Transverse colon (tissue), 4 donors: ENCODE data around the gene KRT85. TPM values are rescaled to one million over a fixed set of nuclear protein-coding genes. Genes with fewer than 3 reads are reported as not detected.

Experiments used
- DNase-seq: peaks from one replicate; pipeline ENCODE4 v3.0.0-alpha.2; 2019
- H3K27ac ChIP-seq, 4 donors: fragments of 200-600 bp; sonication (generic); 2 replicates each; pipeline ENCODE4 v1.5.1; 2016 to 2018; ENCODE audit warnings: inconsistent platforms in 4 of 4
- H3K27me3 ChIP-seq: fragments of 200-600 bp; sonication (generic); 2 replicates; pipeline ENCODE4 v1.5.1; 2017; ENCODE audit warnings: inconsistent platforms
- H3K36me3 ChIP-seq, 4 donors: fragments of 200-600 bp; sonication (generic); 2 replicates each; pipeline ENCODE4 v1.5.1; 2017 to 2019; ENCODE audit warnings: inconsistent platforms in 4 of 4
- H3K4me1 ChIP-seq, 4 donors: fragments of 200-600 bp; sonication (generic); 2 replicates each; pipeline ENCODE4 v1.5.1; 2017 to 2020; ENCODE audit warnings: inconsistent platforms in 4 of 4
- H3K4me3 ChIP-seq, 4 donors: fragments of 200-600 bp; sonication (generic); 1 replicate in 1 of 4; 2 replicates in 3 of 4; pipeline versions ENCODE4 v1.5.1 to v1.6.1; 2017 to 2019; ENCODE audit warnings: inconsistent platforms in 4 of 4
- H3K9me3 ChIP-seq, 2 donors: fragments of 200-600 bp; sonication (generic); 2 replicates each; pipeline ENCODE4 v1.5.1; 2017 to 2019; ENCODE audit warnings: inconsistent platforms in 2 of 2
- CTCF ChIP-seq, 5 experiments: fragments of 200-600 bp in 3 of 5; fragments of 450-650 bp in 2 of 5; sonication (generic) in 3 of 5; IDR thresholded peaks; 1 replicate in 2 of 5; 2 replicates in 3 of 5; pipeline ENCODE4 v1.5.1; 2016 to 2017; ENCODE audit warnings: antibody characterized with exemption in 5 of 5, inconsistent platforms in 3 of 5, mild to moderate bottlenecking in 2 of 5, moderate library complexity in 1 of 5
- EP300 ChIP-seq: sonication (generic); formaldehyde crosslinking; IDR thresholded peaks from one replicate; pipeline ENCODE4 v1.6.1; 2017; ENCODE audit warnings: antibody characterized with exemption, low read depth
- POLR2A ChIP-seq: fragments of 450-650 bp; IDR thresholded peaks from one replicate; pipeline ENCODE4 v1.6.1; 2016; ENCODE audit warnings: antibody characterized with exemption, mild to moderate bottlenecking, moderate library complexity
- POLR2AphosphoS5 ChIP-seq, 3 donors: sonication (generic); formaldehyde crosslinking; IDR thresholded peaks; one replicate each; pipeline ENCODE4 v1.6.1; 2016; ENCODE audit warnings: antibody characterized with exemption in 3 of 3
- WGBS, 2 donors: methylation state at CpG; one replicate each; pipeline ENCODE4 v1.1.5; 2018; ENCODE audit warnings: low coverage in 1 of 2; 5-methylcytosine and 5-hydroxymethylcytosine counted together
- in situ Hi-C, 4 donors: fragments of 200-750 bp; cut with MboI; loops; one replicate each; pipeline versions ENCODE4 v1.15.0 to v1.15.1; 2017; ENCODE audit warnings: low sequenced_read_pairs in 3 of 4, low pct_ligation_motif_present in 1 of 4, low pct_unique_long_range_greater_than_20kb in 1 of 4
- intact Hi-C: fragments of 100-400 bp; cut with DNase I; formaldehyde crosslinking; loops from one replicate; pipeline ENCODE4 v1.15.1; 2023; ENCODE audit warnings: low total_unique reads
- total RNA-seq, 4 donors: library from RNA; depleted of rRNA; stranded (reverse); fragments of >200 nt; gene quantifications; one replicate each; pipeline ENCODE4 v1.1.0, GENCODE V29; 2016

Gene KRT85
- total RNA-seq, 4 donors from 2014 or later: not detected

- DNase-seq: no peak
- TF ChIP-seq CTCF (IDR thresholded peaks at IDR 0.05) (no peak), POLR2A (no peak), EP300 (no peak), POLR2AphosphoS5 (IDR thresholded peaks at IDR 0.05) (no peak)
- H3K9me3 ChIP-seq: no peaks in the 10 kb centered on the region
- H3K4me1 ChIP-seq: peaks cover 0 to 1% (median under 1%) of the 10 kb centered on the region in 4 donors
- in situ Hi-C loops (no loop called here), intact Hi-C loops (no loop called here)
- H3K27me3 ChIP-seq: peaks cover 32% of the 10 kb centered on the region
- H3K4me3 ChIP-seq: no peak overlapping the region
- H3K27ac ChIP-seq: no peak overlapping the region
- WGBS, 2 donors: 55 to 81% methylated on average over 2 to 9 of the region's 9 CpGs
- H3K36me3 ChIP-seq: no peaks in the 10 kb centered on the region
Measured at GRCh38 chr12:52313926-52314325, 53.4 kb downstream of the KRT85 start.

GRCh38 chr12:52313461-52313860 is 53.8 kb downstream of the KRT85 start:
- intact Hi-C loops: no loop called here

GRCh38 chr12:52312086-52312485 is 55.2 kb downstream of the KRT85 start:
- DNase-seq: no peak
- WGBS, 2 donors: 72% methylated on average over 4 of the region's 4 CpGs; no CpG with 5 or more reads in 1 of the 2 donors
- TF ChIP-seq EP300: no peak
- TF ChIP-seq POLR2AphosphoS5 (IDR thresholded peaks at IDR 0.05): no peak
- no peak for TF ChIP-seq POLR2A
- TF ChIP-seq CTCF (IDR thresholded peaks at IDR 0.05): no peak
- Histone ChIP-seq H3K27me3 (peaks cover 50% of the 10 kb centered on the region), H3K4me1 (peaks cover 0 to 12% (median 10%) of the 10 kb centered on the region in 4 donors), H3K36me3 (no peaks in the 10 kb centered on the region), H3K27ac (no peak overlapping the region), H3K4me3 (no peak overlapping the region), H3K9me3 (no peaks in the 10 kb centered on the region)
- in situ Hi-C loops: no loop called here
- intact Hi-C loops: no loop called here

More at GRCh38 chr12:52313461-52313860, 53.8 kb downstream of the KRT85 start:
- Histone ChIP-seq H3K9me3 (no peaks in the 10 kb centered on the region), H3K4me3 (no peak overlapping the region), H3K36me3 (no peaks in the 10 kb centered on the region), H3K27ac (no peak overlapping the region), H3K27me3 (peaks cover 36% of the 10 kb centered on the region), H3K4me1 (peaks cover 0 to 6% (median 4%) of the 10 kb centered on the region in 4 donors)
- in situ Hi-C loops: no loop called here
- TF ChIP-seq EP300: no peak
- DNase-seq: no peak
- 62% methylated on average over 3 of the region's 3 CpGs; no CpG with 5 or more reads in 1 of the 2 donors for WGBS, 2 donors

GRCh38 chr12:52311285-52311648 is 56.0 kb downstream of the KRT85 start:
- Histone ChIP-seq H3K4me1 (peaks cover 0 to 12% (median 10%) of the 10 kb centered on the region in 4 donors), H3K27ac (no peak overlapping the region), H3K9me3 (no peaks in the 10 kb centered on the region), H3K4me3 (no peak overlapping the region), H3K36me3 (no peaks in the 10 kb centered on the region), H3K27me3 (peaks cover 56% of the 10 kb centered on the region)
- 82 to 84% methylated on average over 2 to 3 of the region's 3 CpGs for WGBS, 2 donors
- intact Hi-C loops: no loop called here
- DNase-seq: no peak
- TF ChIP-seq POLR2AphosphoS5 (IDR thresholded peaks at IDR 0.05) (no peak), POLR2A (no peak), CTCF (IDR thresholded peaks at IDR 0.05) (no peak), EP300 (no peak)
- in situ Hi-C loops: no loop called here

- Histone ChIP-seq H3K4me3 (no peak overlapping the region), H3K36me3 (no peaks in the 10 kb centered on the region), H3K27me3 (peaks cover 56% of the 10 kb centered on the region), H3K4me1 (peaks cover 0 to 12% (median 10%) of the 10 kb centered on the region in 4 donors), H3K27ac (no peak overlapping the region), H3K9me3 (no peaks in the 10 kb centered on the region)
- intact Hi-C loops: no loop called here
- TF ChIP-seq POLR2A: no peak
- TF ChIP-seq EP300: no peak
- TF ChIP-seq POLR2AphosphoS5 (IDR thresholded peaks at IDR 0.05): no peak
- TF ChIP-seq CTCF (IDR thresholded peaks at IDR 0.05): no peak
- in situ Hi-C loops: no loop called here
- DNase-seq: no peak
- WGBS, 2 donors: 40 to 77% methylated on average over 1 to 5 of the region's 5 CpGs
Measured at GRCh38 chr12:52310622-52311284, 56.5 kb downstream of the KRT85 start.
